Loucy (cell line): Measurements from ENCODE around the gene GRIN3B.

ENCODE experiments used
- EZH2phosphoT487 ChIP-seq: fragments of 200-600 bp; IDR thresholded peaks from 2 replicates; pipeline ENCODE4 v1.6.1; 2018; ENCODE audit warnings: antibody characterized with exemption, mild to moderate bottlenecking, moderate library complexity, borderline replicate concordance
- TF ChIP-seq, protein P1 (sequence below): fragments of 200-600 bp; sonication (generic); conservative IDR thresholded peaks from 2 replicates; pipeline ENCODE4 v1.5.1; 2014; ENCODE audit warnings: mild to moderate bottlenecking, antibody characterized with exemption, low read length

- TF ChIP-seq, protein P1, sequence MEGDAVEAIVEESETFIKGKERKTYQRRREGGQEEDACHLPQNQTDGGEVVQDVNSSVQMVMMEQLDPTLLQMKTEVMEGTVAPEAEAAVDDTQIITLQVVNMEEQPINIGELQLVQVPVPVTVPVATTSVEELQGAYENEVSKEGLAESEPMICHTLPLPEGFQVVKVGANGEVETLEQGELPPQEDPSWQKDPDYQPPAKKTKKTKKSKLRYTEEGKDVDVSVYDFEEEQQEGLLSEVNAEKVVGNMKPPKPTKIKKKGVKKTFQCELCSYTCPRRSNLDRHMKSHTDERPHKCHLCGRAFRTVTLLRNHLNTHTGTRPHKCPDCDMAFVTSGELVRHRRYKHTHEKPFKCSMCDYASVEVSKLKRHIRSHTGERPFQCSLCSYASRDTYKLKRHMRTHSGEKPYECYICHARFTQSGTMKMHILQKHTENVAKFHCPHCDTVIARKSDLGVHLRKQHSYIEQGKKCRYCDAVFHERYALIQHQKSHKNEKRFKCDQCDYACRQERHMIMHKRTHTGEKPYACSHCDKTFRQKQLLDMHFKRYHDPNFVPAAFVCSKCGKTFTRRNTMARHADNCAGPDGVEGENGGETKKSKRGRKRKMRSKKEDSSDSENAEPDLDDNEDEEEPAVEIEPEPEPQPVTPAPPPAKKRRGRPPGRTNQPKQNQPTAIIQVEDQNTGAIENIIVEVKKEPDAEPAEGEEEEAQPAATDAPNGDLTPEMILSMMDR = no peak
- TF ChIP-seq EZH2phosphoT487 = no peak
These were observed 6.8 kb upstream of the GRIN3B start for GRCh38 chr19:993361-993830.
